Panc1 (cell line): ENCODE data around the gene CCDC34.

Experiments used
- CTCF ChIP-seq: fragments of 450-650 bp; IDR thresholded peaks from 2 replicates; pipeline ENCODE4 v1.5.1; 2017; ENCODE audit warnings: mild to moderate bottlenecking
- SIN3A ChIP-seq: IDR thresholded peaks from 2 replicates; pipeline ENCODE4 v1.6.1; 2012; ENCODE audit warnings: low read depth, mild to moderate bottlenecking, low read length, moderate library complexity, borderline replicate concordance; ENCODE audit not compliant: insufficient read depth
- TF ChIP-seq, protein P1 (sequence below), 2 experiments: IDR thresholded peaks; 2 replicates each; pipeline ENCODE4 v1.6.1; 2011 to 2012; ENCODE audit warnings: low read depth in 2 of 2, control low read depth in 1 of 2, low read length in 1 of 2, mild to moderate bottlenecking in 1 of 2, moderate library complexity in 1 of 2; ENCODE audit not compliant: insufficient read depth in 1 of 2

GRCh38 chr11:27307232-27307631, 55.8 kb downstream of the CCDC34 start:
- TF ChIP-seq CTCF = no peak
- TF ChIP-seq, protein P1, sequence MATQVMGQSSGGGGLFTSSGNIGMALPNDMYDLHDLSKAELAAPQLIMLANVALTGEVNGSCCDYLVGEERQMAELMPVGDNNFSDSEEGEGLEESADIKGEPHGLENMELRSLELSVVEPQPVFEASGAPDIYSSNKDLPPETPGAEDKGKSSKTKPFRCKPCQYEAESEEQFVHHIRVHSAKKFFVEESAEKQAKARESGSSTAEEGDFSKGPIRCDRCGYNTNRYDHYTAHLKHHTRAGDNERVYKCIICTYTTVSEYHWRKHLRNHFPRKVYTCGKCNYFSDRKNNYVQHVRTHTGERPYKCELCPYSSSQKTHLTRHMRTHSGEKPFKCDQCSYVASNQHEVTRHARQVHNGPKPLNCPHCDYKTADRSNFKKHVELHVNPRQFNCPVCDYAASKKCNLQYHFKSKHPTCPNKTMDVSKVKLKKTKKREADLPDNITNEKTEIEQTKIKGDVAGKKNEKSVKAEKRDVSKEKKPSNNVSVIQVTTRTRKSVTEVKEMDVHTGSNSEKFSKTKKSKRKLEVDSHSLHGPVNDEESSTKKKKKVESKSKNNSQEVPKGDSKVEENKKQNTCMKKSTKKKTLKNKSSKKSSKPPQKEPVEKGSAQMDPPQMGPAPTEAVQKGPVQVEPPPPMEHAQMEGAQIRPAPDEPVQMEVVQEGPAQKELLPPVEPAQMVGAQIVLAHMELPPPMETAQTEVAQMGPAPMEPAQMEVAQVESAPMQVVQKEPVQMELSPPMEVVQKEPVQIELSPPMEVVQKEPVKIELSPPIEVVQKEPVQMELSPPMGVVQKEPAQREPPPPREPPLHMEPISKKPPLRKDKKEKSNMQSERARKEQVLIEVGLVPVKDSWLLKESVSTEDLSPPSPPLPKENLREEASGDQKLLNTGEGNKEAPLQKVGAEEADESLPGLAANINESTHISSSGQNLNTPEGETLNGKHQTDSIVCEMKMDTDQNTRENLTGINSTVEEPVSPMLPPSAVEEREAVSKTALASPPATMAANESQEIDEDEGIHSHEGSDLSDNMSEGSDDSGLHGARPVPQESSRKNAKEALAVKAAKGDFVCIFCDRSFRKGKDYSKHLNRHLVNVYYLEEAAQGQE (IDR thresholded peaks at IDR 0.05; ENCODE audit: insufficient read depth in 1 of 2, low read depth in 2 of 2, low read length in 1 of 2) = no peak
- TF ChIP-seq SIN3A = no peak
